CD4-positive, alpha-beta T cell treated with Interleukin-10 for 1 hour (primary cell): Measurements from ENCODE around the gene NOTCH2.
"Not testable (repeated sequence)": the region's sequence is repeated elsewhere in the genome, so short reads cannot be mapped to it uniquely, and the experiment has no call there.

Source experiments
- DNase-seq: peaks from one replicate; pipeline ENCODE4 v3.0.0-alpha.2; 2020

Gene NOTCH2

DNA sequence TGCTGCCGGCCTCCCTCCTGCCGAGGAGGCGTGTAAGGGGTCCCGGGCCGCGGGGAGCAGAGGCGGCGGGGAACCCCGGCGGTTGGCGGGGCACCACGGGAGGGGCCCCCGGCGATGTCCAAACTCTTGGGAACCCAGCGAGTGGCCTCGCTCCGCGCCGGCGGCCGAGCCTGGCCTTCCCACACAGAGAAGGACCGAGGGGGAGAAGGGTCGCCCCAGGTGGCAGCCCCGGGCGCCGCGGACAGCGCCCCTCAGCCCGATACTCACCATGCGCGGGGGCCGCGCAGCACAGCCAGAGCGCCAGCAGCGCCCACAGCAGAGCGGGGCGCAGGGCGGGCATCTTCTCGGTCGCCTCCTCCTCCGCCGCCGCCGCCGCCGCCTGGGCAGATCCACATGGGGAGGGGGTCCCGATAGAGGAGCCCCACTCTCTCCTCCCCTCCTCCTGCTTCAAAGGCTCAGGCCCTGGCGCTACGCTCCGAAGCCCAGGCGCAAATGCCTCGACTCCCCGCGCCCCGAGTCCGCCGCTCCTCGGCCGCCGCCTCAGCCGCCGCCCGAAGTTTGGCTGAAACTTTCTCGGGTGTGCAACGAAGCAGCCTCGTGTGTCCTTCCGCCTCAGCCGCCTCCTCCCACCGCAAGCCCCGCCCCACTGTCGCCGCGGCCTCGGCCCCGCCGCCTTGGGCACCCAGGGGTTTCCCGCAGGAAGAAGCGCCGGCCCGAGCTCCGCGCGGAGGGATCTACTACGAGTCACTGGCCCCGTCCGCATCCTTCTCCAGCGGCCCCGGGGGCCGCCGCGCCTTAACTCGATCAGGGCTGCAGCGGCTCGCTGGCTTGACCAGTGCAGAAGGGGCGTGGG, at the start of gene NOTCH2:
Gene NOTCH2, minus strand, starts transcription at position 596 of the 853 bp plus-strand sequence. Its CDS starts 256 bp downstream, at position 340.
- DNase-seq = peak; percentile 83

DNA sequence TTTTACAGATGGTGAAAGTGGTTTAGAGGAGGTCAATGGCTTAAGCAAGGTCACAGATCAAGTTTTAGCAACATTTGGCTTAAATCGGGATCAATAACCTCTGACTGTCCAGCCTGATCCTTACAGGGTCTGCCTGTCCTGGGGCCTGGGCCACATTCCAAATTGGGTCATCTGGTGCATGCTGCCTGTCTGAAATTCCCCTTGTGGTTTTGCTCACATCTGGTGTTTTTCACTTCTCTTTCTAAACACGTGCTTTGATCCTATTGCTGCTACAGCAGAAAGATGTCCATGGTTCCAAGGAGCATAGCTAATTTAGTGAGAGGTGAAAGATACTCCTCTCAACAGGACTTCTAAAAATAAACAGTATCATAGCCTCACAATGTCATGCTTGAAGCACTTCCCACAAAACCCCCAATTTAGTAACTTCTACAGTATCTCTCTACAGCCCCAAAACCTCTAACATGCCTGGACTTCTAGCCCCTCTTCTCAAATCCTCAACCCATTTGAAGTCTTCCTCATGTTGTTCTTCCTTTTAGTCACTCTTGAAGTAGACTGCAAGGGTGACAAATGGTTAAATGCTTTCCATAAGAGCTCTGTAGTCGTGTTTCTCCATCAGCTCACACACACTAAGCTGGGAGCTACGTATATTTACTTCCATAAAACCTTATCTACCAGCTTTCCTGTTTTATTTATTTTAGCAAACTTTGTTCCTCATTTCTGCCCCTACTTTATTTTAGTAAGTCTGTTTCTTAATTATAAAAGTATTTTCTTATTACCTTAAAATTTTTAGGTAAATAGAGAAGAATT, 48.1 kb upstream of the NOTCH2 start:
- not testable (repeated sequence) for DNase-seq

GRCh38 chr1:120116094-120116493, 46.6 kb upstream of the NOTCH2 start:
- not testable (repeated sequence) for DNase-seq

DNA sequence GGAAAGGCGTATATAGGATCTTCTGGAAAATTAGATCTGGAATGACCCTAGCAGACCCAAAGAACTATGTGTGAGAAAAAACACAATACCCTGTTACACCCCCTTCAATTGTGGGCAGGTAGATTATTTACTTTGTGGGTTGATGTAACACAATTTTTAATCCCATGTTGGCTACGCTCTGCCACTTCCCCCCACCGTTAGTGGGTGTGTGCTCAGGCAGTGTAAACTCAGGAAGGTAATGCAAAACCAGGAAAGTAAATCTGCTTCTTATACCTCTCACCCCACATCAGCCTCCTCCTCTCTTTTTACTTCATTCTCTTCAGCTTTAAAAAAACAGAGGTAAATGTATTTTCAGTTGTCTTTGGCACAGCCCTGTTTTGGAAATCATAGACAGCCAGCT, 43.7 kb upstream of the NOTCH2 start:
- DNase-seq = not testable (repeated sequence)

DNA sequence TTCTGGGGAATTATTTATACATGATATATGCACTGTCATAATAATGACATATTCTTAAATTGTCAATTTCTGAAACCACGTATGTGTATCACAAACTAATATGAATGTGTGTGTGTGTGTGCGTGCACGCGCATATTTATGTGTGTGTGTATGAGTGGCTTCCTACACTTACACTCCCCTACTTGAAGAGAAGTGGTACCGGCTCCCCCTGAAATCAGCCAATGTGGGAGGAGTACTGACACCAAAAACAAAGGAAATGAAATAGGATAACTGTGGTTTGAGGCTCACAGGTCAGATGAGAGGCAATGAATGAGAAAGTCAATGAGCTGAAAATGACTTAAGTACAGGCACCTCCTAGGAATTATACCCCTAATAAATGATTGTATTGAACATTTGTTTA, 42.8 kb upstream of the NOTCH2 start:
- DNase-seq = not testable (repeated sequence)

DNA sequence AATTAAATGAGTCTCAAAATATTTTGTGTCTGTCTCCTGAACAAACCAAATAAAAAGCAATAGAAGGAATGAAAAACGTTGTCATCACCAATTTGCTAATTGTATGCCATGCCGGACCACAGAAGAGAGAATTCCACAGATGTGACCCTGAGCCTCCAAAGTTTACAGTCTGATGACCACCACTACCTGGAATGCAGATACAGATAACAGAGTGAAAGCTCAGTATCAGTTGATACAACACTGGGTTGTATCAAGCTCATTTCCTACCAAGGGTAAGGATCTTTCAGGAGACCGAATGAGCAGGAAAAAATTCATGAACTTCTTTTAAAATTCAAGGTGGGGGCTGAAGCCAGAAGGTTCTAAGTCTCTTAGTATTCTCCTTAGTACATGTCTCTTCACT, 42.3 kb upstream of the NOTCH2 start:
- DNase-seq = not testable (repeated sequence)

GRCh38 chr1:120111008-120111407, 41.5 kb upstream of the NOTCH2 start:
- DNase-seq = not testable (repeated sequence)

DNA sequence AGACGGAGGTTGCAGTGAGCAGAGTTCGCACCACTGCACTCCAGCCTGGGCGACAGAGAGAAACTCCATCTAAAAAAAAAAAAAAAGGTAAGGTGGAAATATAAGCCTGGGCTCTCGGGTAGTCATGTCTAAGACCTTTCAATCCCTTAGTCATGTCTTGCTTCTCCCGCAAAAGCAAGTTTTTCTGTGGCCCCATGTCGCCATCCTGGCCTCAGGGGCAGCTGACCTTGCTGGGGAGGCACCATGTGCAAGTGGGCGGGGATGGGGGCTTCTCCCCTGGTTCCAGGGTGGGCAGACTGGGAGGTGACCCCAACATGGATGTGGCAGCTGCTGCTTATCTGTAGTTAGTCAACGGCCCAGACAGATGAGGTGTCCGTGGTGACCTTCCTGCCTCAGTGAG, 40.2 kb upstream of the NOTCH2 start:
- not testable (repeated sequence) for DNase-seq

- DNase-seq = not testable (repeated sequence)
Measured at GRCh38 chr1:120109180-120109579, 39.7 kb upstream of the NOTCH2 start.

DNA sequence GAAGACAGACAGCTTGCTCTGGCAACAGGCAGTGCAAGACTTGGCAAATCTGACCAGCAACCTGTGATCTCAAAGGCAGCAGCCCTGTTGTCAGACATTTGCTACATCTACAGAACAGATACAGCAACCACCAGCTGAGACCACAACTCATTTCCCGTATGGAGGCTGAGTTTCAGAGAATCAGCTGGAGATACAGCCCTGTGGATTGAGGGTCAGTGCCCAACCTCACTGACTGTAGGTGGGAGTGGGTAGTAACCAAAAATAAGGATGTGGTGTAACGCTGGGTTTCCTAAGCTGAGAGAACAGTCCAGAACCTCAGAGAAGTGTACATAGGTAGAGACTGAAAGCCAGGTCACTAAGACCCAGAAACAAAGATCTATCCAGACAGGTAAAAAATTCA, 35.8 kb upstream of the NOTCH2 start:
- DNase-seq = not testable (repeated sequence)

DNA sequence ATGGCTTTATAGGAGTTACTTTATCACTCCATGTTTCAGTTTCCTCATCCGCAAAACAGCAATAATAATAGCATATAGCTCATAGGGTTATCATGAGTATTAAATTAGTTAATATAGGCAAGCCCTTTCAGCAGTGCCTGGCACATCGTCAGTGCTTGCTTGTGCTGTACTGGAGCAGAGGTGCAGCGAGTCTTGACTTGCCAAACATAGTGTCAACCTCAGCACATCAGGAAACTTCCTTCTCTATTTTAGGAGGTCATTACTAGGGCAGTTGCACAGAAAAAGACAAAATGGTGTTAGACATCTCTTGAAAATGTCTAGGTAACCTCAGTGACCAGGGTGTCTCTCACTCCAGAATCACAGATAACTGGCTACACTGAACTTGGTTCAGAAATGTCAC, 34.3 kb upstream of the NOTCH2 start:
- DNase-seq = not testable (repeated sequence)

DNA sequence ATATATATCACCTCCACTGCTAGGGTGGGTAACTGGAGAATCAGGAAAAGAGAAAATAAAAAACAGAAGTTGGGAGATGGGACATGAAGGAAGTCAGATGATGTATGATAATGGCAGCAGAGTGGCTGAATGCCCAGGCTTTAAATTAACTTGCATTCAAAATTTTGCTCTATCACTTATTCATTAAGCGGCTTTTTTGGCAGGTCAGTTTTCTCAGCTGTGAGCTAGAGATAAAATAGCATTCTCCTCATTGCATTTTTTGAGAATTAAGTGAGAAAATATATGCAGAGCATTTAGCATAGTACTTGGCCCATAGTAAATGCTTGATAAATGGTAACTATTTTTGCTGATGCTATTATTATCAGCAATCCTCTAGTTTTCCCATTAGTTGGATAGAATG, 32.1 kb upstream of the NOTCH2 start:
- not testable (repeated sequence) for DNase-seq

DNA sequence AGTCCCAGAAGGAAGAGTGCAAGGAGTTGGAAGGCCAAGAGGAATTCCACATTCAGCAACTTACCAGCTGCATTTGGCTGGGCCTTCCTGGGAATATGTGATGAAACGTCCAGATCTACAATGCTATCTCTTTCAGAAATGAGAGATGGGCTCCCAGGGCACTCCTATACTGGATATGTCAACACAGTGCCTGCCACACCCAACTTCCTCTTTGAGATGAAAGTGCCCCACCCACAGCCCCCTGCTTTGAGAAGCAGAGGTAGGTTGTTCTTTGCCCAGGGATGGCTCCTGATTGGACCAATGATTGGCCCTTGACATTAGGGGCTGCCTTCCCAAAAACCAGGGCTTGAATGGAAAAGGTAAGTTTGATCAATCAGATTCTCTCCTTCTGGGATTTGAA, 31.1 kb upstream of the NOTCH2 start:
- DNase-seq = not testable (repeated sequence)

GRCh38 chr1:120098986-120099759, 29.7 kb upstream of the NOTCH2 start:
- DNase-seq = not testable (repeated sequence)

- DNase-seq = not testable (repeated sequence)
Measured at GRCh38 chr1:120096981-120097545, 27.6 kb upstream of the NOTCH2 start.

DNA sequence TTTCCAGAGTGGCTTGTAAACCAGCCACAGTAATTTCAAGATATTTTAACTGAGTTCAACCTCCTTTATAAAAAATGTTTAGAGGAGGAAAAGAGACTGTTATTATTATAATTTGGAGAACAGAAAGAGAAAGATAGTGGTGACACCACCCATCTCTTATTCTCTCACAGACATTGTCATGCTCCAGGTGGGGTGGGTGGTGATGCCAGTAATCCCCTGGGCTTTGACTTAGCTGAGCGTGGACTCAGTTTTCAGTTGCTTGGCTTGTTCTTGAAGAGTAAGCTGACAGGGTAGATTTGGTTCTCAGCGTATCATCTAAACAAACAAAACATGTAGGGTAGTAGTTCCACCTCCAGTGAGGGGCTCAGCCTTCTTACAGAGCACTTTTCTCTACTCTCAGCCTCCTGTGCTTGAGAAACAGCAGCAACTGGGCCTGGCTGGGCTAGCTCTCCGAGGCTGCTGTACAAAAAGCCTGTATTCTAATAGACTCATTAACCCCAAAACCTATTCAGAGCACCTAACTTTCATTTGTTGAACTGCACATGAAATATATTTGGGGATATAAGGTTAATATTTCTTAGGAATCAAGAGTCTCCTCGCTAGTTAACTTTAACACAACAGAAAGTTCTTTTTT, 24.2 kb upstream of the NOTCH2 start:
- not testable (repeated sequence) for DNase-seq

- not testable (repeated sequence) for DNase-seq
Measured at GRCh38 chr1:120092232-120093218, 23.1 kb upstream of the NOTCH2 start.

DNA sequence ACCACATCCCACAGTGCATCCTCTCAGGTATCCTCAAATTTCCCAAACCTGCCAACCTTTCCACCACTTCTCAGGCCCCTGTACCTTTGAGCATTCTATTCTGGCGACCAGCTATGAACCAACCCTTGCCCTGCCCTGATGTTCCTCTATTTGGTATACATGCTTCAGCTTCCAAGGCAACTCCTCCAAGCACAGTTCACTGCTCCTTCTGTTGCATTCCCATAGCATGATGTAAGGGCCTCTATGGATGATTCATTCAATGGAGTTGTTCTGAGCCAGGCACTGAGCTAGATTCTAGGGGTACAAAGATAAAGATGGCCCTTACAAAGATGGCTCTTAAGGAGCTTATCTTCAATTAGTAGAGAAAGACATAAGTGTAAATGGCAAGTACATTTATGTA, 21.4 kb upstream of the NOTCH2 start:
- not testable (repeated sequence) for DNase-seq

DNA sequence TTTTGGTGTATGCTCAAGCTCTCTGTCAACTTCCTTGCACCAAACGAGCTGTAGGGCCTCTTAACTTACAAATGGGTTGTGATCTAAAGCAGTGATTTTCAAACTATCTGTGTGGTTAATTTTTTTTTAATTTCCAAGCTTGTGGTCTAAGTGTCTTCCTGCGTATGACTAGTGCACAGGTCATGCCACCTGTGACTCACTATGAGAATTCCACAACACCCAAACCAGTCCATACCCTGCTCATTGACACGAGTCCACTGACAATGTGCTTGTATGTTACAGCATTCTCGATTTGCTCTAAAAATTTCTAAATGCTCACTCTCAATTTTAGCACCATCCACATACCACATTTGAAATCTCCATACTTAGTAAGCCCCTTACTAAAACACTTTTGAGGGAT, 18.5 kb upstream of the NOTCH2 start:
- DNase-seq = peak; percentile 42

GRCh38 chr1:120069920-120070214, 405 bp upstream of the NOTCH2 start:
- DNase-seq = not testable (repeated sequence)

DNA sequence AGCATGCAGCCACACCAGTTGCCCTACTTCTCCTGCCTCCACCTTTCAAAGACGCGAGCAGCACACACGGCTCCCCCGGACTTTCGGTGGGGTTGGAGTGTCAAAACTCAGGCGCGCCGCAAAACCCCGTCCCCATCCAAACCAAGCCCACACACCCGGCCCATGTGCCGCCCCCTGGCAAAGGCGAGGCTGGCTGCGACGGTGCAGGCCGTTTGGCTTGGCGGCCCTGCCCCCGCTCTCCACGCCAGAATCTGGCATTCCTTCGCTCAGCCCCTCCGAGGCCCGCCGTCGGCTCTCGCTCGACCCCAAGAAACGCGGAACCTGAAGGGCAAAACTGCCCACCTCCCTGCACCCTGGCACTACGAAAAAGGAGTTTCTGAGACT, 787 bp downstream of the NOTCH2 start:
- peak; percentile 19 for DNase-seq
